ENCODE results near the gene OR2T34.
"Not testable (repeated sequence)": the region's sequence is repeated elsewhere in the genome, so short reads cannot be mapped to it uniquely, and the experiment has no call there.

Gene OR2T34

GRCh38 chr1:248551027-248551426, 23.5 kb downstream of the OR2T34 start:
- not testable (repeated sequence) for DNase-seq

GRCh38 chr1:248547383-248547782, 27.2 kb downstream of the OR2T34 start:
- not testable (repeated sequence) for DNase-seq

GRCh38 chr1:248537449-248537848, 37.1 kb downstream of the OR2T34 start:
- not testable (repeated sequence) for DNase-seq
